HG02571 (cell line): ENCODE data around the gene C11orf86.
"Not testable (repeated sequence)": the region's sequence is repeated elsewhere in the genome, so short reads cannot be mapped to it uniquely, and the experiment has no call there.

Experiments used
- ATAC-seq: cut with Tn5 transposase; IDR thresholded peaks from one replicate; pipeline ENCODE4 v1.9.1; 2021; ENCODE audit warnings: mild to moderate bottlenecking, moderate library complexity; ENCODE audit not compliant: unreplicated experiment

C11orf86 gene

GRCh38 chr11:66987924-66988637, 13.0 kb downstream of the C11orf86 start:
- no peak for ATAC-seq

GRCh38 chr11:66988741-66989140, 13.6 kb downstream of the C11orf86 start:
- ATAC-seq = not testable (repeated sequence)

- ATAC-seq = not testable (repeated sequence)
These were observed 14.3 kb downstream of the C11orf86 start for GRCh38 chr11:66989360-66989759.

- no peak for ATAC-seq
These were observed 16.9 kb downstream of the C11orf86 start for GRCh38 chr11:66992041-66992440.

GRCh38 chr11:66996609-66997273, 21.6 kb downstream of the C11orf86 start:
- no peak for ATAC-seq

- no peak for ATAC-seq
These were observed 24.5 kb downstream of the C11orf86 start for GRCh38 chr11:66999555-66999954.

- no peak for ATAC-seq
These were observed 26.2 kb downstream of the C11orf86 start for GRCh38 chr11:67001332-67001731.

GRCh38 chr11:67002297-67002913, 27.3 kb downstream of the C11orf86 start:
- ATAC-seq = no peak

- ATAC-seq = no peak
These were observed 27.9 kb downstream of the C11orf86 start for GRCh38 chr11:67002921-67003411.

- not testable (repeated sequence) for ATAC-seq
These were observed 30.1 kb downstream of the C11orf86 start for GRCh38 chr11:67005200-67005599.

GRCh38 chr11:67006029-67006884, 31.2 kb downstream of the C11orf86 start:
- no peak for ATAC-seq

- no peak for ATAC-seq
These were observed 32.0 kb downstream of the C11orf86 start for GRCh38 chr11:67007126-67007525.

GRCh38 chr11:67010296-67010905, 35.3 kb downstream of the C11orf86 start:
- no peak for ATAC-seq

- ATAC-seq = no peak
These were observed 38.5 kb downstream of the C11orf86 start for GRCh38 chr11:67013511-67014045.

GRCh38 chr11:67014343-67014742, 39.2 kb downstream of the C11orf86 start:
- ATAC-seq = no peak

- no peak for ATAC-seq
These were observed 39.9 kb downstream of the C11orf86 start for GRCh38 chr11:67015048-67015447.

- no peak for ATAC-seq
These were observed 41.4 kb downstream of the C11orf86 start for GRCh38 chr11:67016550-67016949.

GRCh38 chr11:67020949-67021348, 45.8 kb downstream of the C11orf86 start:
- ATAC-seq = no peak

- ATAC-seq = no peak
These were observed 47.3 kb downstream of the C11orf86 start for GRCh38 chr11:67022341-67022933.
